HUES48 (cell line): ENCODE measurements around the gene SLA2.
A peak's percentile ranks its signal among the peaks of the same experiment; 100 is the strongest.

Experiments used
- H3K27ac ChIP-seq: one replicate; pipeline ENCODE4 v1.7.0; 2013; ENCODE audit warnings: low read depth, low read length, inconsistent platforms
- H3K27me3 ChIP-seq: 2 replicates; pipeline ENCODE4 v1.6.1; 2013; ENCODE audit warnings: mild to moderate bottlenecking, low read length; ENCODE audit not compliant: control insufficient read depth, insufficient read depth
- H3K36me3 ChIP-seq: 2 replicates; pipeline ENCODE4 v1.6.1; 2013; ENCODE audit warnings: low read length; ENCODE audit not compliant: control insufficient read depth, insufficient read depth
- H3K4me1 ChIP-seq: 2 replicates; pipeline ENCODE4 v1.6.1; 2013; ENCODE audit warnings: mild to moderate bottlenecking, low read length; ENCODE audit not compliant: control insufficient read depth, insufficient read depth
- H3K4me3 ChIP-seq: 2 replicates; pipeline ENCODE4 v1.5.1; 2013; ENCODE audit warnings: mild to moderate bottlenecking, low read depth, low read length
- H3K9ac ChIP-seq: 2 replicates; pipeline ENCODE4 v1.6.1; 2013; ENCODE audit warnings: mild to moderate bottlenecking, low read depth, low read length, moderate library complexity
- H3K9me3 ChIP-seq: 2 replicates; pipeline ENCODE4 v1.6.1; 2013; ENCODE audit warnings: low read length; ENCODE audit not compliant: control insufficient read depth, insufficient read depth

SLA2 gene

DNA sequence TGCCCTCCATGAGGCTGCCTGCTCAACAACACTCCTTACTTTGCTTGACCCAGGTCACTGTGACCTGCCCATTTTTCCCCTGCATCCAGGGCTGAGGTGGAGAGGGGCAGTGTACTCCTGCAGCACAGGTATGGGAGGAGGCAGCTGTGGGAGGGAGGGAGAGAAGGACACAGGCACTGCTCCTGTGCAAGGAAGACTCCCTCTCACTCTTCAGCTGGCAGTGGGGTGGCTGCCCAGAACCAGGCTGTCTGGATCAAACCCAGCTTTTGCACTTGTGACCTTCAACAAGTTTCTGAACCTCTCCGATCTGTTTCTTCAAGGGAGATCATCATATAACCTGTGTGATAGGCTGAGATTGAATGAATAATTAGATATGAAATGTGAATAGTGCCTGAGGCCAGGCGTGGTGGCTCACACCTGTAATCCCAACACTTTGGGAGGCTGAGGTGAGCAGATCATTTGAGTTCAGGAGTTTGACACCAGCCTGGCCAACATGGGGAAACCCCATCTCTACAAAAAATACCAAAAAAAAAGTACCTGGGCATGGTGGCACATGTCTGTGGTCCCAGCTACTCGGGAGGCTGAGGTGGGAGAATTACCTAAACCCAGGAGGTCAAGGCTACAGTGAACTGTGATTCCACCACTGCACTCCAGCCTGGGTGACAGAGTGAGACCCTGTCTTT, 58.5 kb downstream of the SLA2 start:
- Histone ChIP-seq H3K36me3 (peaks cover 37% of the 10 kb centered on the region), H3K4me1 (peaks cover 37% of the 10 kb centered on the region), H3K27me3 (no peaks in the 10 kb centered on the region), H3K27ac (no peak overlapping the region), H3K9me3 (no peaks in the 10 kb centered on the region), H3K4me3 (no peak overlapping the region), H3K9ac (no peak overlapping the region)

DNA sequence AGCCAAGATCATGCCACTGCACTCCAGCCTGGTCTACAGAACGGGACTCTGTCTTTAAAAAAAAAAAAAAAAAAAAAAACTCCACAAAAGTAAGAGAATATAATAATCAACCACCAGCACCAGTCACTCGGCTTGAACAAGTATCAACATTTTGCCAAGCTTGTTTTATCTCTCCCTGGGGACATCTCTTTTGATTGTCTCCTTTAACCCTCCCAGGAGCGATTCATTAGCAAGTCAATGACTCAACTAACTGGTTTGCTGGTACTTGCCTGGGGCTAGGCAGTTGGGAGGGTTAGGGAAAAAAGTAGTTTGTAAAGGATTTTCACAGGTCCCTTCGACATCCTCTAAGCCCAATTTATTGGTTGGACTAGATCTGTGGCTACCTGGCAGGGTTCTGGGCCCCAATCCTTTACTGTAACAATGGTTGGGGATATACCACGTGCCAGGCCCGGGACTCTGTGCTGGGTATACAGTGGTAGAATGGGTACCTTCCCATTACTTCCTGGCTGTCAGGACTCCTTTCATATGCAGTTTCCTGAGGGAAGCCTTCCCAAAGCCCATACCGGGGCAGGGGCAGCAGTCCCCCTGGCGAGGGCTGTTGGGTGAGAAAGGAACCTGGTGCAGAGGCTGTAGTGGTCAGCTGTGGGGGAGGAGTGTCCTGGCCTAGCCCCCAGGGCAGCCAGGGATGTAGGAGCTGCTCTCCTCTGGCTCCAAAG, 60.4 kb downstream of the SLA2 start:
- Histone ChIP-seq H3K27ac (peak overlapping the region; percentile 95), H3K27me3 (no peaks in the 10 kb centered on the region), H3K4me3 (peak overlapping the region; percentile 23), H3K9ac (no peak overlapping the region; the same call in 1 of the 2 replicates), H3K9me3 (no peaks in the 10 kb centered on the region), H3K4me1 (peaks cover 31% of the 10 kb centered on the region), H3K36me3 (peaks cover 42% of the 10 kb centered on the region)

DNA sequence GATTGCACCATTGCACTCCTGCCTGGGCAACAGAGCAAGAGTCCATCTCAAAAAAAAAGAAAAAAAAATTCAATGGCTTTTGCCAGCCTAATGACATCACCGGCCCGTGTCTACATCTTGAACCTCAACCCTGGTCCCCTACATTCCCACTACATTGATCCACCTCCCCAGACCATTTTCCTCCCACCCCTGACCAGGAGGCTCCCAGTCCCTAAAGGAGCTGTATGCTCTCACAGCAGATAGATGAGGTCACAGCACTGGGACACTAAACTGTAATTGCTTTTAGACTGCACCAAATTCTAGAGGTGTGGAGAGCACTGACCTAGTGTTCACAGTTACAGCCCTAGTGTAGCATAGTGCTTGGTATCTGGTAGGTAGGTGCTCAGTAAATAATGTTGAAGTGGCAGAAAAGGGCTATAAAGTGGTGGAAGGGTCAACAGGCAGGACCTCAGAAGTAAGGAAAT, 61.9 kb downstream of the SLA2 start:
- Histone ChIP-seq H3K27ac (no peak overlapping the region), H3K27me3 (no peaks in the 10 kb centered on the region), H3K4me3 (no peak overlapping the region), H3K4me1 (peaks cover 31% of the 10 kb centered on the region), H3K9me3 (no peaks in the 10 kb centered on the region), H3K36me3 (peaks cover 54% of the 10 kb centered on the region), H3K9ac (no peak overlapping the region)

DNA sequence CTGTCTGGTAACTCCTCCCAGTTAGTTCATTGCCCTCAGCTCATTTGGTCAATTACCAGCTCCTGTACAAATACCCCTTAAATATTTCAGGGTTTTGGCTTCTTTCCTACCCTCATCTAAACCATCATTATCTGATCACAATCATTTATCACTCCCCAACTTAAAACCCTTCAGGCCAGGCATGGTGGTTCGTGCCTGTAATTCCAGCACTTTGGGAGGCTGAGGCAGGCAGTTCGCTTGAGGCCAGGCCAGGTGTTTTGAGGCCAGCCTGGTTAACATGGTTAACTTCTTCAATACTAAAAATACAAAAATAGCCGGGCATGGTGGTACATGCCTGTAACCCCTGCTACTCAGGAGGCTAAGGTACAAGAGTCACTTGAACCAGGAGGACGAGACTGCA, 63.2 kb downstream of the SLA2 start:
- H3K4me3 ChIP-seq = no peak overlapping the region
- H3K27ac ChIP-seq = no peak overlapping the region
- H3K36me3 ChIP-seq = peaks cover 59% of the 10 kb centered on the region
- peaks cover 31% of the 10 kb centered on the region for H3K4me1 ChIP-seq
- H3K27me3 ChIP-seq = no peaks in the 10 kb centered on the region
- H3K9ac ChIP-seq = no peak overlapping the region
- H3K9me3 ChIP-seq = no peaks in the 10 kb centered on the region

DNA sequence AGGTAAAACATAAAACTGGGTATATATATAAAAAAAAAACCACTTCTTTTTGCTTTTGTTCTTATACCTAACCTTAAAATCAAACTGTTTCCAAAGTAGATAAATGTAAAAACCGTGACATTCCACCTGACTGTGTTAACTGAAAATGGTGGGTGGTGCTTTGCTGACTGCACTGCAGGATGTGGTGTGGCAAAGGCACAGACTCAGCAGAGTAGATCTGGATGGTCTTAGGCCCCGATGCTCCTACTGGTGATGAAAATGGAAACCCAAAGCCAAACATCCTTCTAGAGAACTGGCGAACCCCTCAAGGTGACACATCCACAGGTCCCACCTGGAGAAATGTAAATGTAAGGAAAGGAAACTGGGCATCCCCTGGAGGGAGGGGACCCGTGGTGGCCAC, 63.7 kb downstream of the SLA2 start:
- H3K9ac ChIP-seq = no peak overlapping the region
- H3K27me3 ChIP-seq = no peaks in the 10 kb centered on the region
- no peak overlapping the region for H3K4me3 ChIP-seq
- peaks cover 56% of the 10 kb centered on the region for H3K36me3 ChIP-seq
- H3K4me1 ChIP-seq = peaks cover 29% of the 10 kb centered on the region
- H3K9me3 ChIP-seq = no peaks in the 10 kb centered on the region
- no peak overlapping the region for H3K27ac ChIP-seq

DNA sequence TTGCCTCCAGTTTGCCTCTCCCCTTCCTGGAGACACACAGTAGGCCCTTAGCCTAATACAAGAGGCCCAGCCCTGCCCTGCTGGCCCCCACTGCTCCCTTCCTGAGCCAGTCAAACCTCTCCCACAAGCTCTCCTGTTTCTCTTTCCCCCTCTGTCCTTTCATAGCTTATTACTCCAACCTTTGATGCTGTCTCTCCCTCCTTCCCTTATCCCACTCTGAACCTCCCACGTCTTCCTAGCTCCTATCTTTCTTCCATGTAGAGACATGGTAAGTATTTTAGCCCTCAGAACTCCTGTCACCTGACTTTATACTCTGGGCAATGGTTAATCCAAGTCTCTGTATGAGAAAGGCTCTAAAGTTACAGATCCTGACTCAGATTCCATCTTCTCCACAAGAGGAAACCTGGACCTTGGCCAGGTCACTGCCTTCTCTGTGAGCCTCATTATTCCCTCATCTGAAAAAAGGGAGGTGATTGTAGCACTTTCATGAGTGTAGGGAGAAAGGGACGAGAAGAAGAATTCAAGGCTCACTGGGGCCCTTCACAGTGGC, 65.9 kb downstream of the SLA2 start:
- no peaks in the 10 kb centered on the region for H3K9me3 ChIP-seq
- no peak overlapping the region for H3K9ac ChIP-seq
- H3K4me1 ChIP-seq = peaks cover 22% of the 10 kb centered on the region
- H3K4me3 ChIP-seq = no peak overlapping the region
- peaks cover 53% of the 10 kb centered on the region for H3K36me3 ChIP-seq
- H3K27ac ChIP-seq = no peak overlapping the region
- H3K27me3 ChIP-seq = no peaks in the 10 kb centered on the region

DNA sequence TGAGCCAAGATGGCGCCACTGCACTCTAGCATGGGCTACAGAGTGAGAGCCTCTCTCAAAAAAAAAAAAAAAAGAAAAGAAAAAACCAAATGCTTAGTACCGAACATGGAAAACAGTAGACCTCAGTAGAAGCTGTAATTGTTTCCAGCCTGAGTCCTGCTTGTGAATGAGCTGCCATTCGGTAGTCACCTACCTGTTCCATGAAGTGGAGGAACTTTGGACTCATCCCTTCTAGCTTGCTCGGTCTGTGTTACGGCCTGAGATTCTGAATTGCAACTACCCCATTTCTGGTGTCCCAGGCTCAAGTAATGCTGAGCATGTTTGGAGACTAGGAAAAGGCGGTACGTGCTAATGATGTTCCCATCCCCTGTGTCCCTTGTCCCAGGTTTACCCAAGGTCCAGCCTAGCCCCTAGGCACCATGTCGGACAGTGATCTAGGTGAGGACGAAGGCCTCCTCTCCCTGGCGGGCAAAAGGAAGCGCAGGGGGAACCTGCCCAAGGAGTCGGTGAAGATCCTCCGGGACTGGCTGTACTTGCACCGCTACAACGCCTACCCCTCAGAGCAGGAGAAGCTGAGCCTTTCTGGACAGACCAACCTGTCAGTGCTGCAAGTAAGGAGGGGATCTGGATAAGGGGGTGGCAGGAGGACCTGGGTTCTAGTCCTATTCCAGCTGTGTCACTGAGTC, 67.5 kb downstream of the SLA2 start:
- Histone ChIP-seq H3K27ac (no peak overlapping the region), H3K9me3 (no peaks in the 10 kb centered on the region), H3K4me3 (no peak overlapping the region), H3K4me1 (peaks cover 10% of the 10 kb centered on the region; the same call in 1 of the 2 replicates), H3K9ac (no peak overlapping the region), H3K36me3 (peaks cover 53% of the 10 kb centered on the region), H3K27me3 (no peaks in the 10 kb centered on the region)

DNA sequence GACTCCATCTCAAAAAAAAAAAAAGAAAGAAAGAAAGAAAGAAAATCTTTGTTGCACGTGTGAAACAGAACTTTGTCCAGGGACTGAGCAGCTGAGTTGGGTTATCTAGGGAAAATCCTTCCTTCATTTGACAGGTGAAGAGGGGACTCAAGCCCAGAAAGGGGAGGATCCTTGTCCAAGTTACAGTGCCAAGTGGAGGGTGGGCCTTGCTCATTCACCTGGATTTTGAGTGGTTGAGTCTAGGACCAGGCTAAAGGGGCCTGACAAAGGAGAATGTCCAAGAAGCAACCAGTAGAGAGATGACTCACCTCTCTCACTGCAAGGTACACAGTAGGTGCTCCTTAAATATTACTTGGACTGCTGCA, 69.9 kb downstream of the SLA2 start:
- Histone ChIP-seq H3K27me3 (no peaks in the 10 kb centered on the region), H3K27ac (no peak overlapping the region), H3K36me3 (peaks cover 30% of the 10 kb centered on the region)

DNA sequence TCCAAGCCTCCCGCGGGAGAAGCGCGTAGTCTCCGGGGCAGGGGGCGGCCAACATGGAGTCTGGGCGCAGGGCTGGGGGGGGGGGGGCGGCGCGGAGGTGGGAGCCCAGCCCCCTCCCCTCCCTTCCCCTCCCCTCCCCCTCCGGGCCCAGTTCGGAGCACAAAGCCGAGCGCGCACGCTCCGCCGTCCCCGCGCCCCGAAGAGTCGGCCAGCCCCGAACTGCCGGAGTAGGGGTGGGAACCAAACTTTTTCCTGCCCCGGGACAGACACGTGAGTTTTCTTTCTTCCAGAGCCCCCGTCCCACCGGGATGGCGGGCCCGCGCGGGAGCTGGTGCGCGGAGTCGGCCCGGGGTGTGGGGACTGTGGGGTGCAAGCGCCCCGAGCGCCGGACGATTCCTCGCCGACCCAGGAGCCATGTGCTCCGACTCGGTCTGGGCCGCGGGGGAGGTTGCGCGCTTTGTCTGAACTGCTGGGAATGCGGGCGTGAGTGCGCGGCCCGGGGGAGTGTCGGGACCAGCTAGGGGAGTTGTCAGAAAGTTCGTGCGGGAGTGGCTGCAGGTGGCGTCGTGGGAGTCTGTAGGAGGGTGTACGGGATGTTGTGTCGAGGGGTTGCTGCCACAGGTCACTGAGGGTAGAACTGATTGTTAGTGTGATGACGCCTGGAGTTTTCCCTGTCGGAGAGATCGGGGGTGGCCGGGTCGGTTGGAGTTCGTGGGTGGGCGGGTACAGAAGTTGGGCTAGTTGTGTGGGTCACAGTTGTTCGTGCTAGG, 71.4 kb downstream of the SLA2 start:
- peak overlapping the region; percentile 92 for H3K27ac ChIP-seq
- H3K9me3 ChIP-seq = no peaks in the 10 kb centered on the region

More for the DNA sequence above, 69.9 kb downstream of the SLA2 start:
- H3K4me1 ChIP-seq = peaks cover 31% of the 10 kb centered on the region
- no peak overlapping the region for H3K4me3 ChIP-seq
- no peaks in the 10 kb centered on the region for H3K9me3 ChIP-seq
- no peak overlapping the region for H3K9ac ChIP-seq

DNA sequence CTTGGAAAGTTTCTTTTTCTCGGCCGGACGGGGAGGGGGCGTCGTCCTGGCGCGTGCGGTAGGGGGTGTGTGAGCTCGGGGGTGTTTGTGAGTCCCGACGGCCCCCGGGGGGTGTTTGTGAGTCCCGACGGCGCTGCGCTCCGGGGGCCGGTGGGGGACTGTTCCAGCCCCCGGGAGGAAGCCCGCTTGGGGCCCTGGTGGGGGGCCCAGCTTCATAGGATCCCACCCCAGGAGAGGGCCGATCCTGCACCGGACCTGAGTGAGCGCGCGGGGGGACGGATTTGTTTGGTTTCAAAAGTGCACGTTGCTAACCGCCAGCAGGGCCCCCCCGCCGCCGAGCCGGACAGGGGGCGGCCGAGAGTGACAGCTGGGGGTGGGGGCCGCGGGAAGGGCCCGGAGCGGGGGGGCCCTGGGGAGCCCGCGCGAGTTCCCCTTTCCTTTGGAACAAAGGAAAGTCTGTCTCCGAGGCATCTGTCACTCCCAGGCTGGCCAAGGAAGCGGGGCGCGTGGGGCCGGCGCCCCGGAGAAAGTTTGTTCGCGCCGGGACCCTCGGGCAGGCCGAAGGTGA, 72.1 kb downstream of the SLA2 start:
- peaks cover 41% of the 10 kb centered on the region for H3K4me1 ChIP-seq
- peak overlapping the region; percentile 87 for H3K4me3 ChIP-seq
- peak overlapping the region; percentile 67; the same call in 1 of the 2 replicates for H3K9ac ChIP-seq
- H3K27ac ChIP-seq = peak overlapping the region; percentile 92
- H3K36me3 ChIP-seq = peaks cover 12% of the 10 kb centered on the region
- H3K27me3 ChIP-seq = no peaks in the 10 kb centered on the region
- no peaks in the 10 kb centered on the region for H3K9me3 ChIP-seq

More for the DNA sequence above, 71.4 kb downstream of the SLA2 start:
- H3K9ac ChIP-seq = peak overlapping the region; percentile 95
- peaks cover 39% of the 10 kb centered on the region for H3K4me1 ChIP-seq
- H3K4me3 ChIP-seq = peak overlapping the region; percentile 87
- peaks cover 17% of the 10 kb centered on the region for H3K36me3 ChIP-seq
- H3K27me3 ChIP-seq = no peaks in the 10 kb centered on the region
